Measurements from ENCODE around the gene CCDC30.

GRCh38 chr1:42551180-42551579 lies 88.1 kb downstream of the CCDC30 start:
- no peak for TF ChIP-seq CTCF (IDR thresholded peaks at IDR 0.05)
- TF ChIP-seq POLR2AphosphoS5 (IDR thresholded peaks at IDR 0.05): no peak
- TF ChIP-seq POLR2A (IDR thresholded peaks at IDR 0.05): no peak
- TF ChIP-seq EP300 (IDR thresholded peaks at IDR 0.05; ENCODE audit: low read depth): no peak

Data from transverse colon (tissue), 4 donors.